Spleen (tissue), 11 donors: Measurements from ENCODE around the gene BTBD7. TPM values are rescaled to one million over a fixed set of nuclear protein-coding genes. Genes with fewer than 3 reads are reported as not detected.

Experiments
- DNase-seq: peaks from one replicate; pipeline ENCODE4 v3.0.0-alpha.2; 2020
- H3K27ac ChIP-seq, 8 donors: fragments of 200-600 bp; sonication (generic) in 7 of 8; 1 replicate in 4 of 8; 2 replicates in 4 of 8; pipeline versions ENCODE4 v1.5.0 to v1.8.0; 2016 to 2021; ENCODE audit warnings: inconsistent platforms in 4 of 8, mild to moderate bottlenecking in 4 of 8, moderate library complexity in 1 of 8
- H3K27me3 ChIP-seq, 7 donors: fragments of 200-600 bp; sonication (generic) in 6 of 7; replicated peaks in 1 of 7; 1 replicate in 4 of 7; 2 replicates in 3 of 7; pipeline versions ENCODE4 v1.5.0 to v1.8.0; 2016 to 2021; ENCODE audit warnings: inconsistent platforms in 3 of 7, mild to moderate bottlenecking in 1 of 7
- H3K36me3 ChIP-seq, 6 donors: fragments of 200-600 bp; sonication (generic) in 5 of 6; 1 replicate in 4 of 6; 2 replicates in 2 of 6; pipeline versions ENCODE4 v1.5.0 to v1.8.0; 2016 to 2021; ENCODE audit warnings: inconsistent platforms in 2 of 6
- H3K4me1 ChIP-seq, 6 donors: fragments of 200-600 bp; sonication (generic) in 5 of 6; 1 replicate in 3 of 6; 2 replicates in 3 of 6; pipeline versions ENCODE4 v1.5.0 to v1.8.0; 2016 to 2021; ENCODE audit warnings: inconsistent platforms in 3 of 6
- H3K4me3 ChIP-seq, 8 donors: fragments of 200-600 bp; sonication (generic) in 7 of 8; 1 replicate in 4 of 8; 2 replicates in 4 of 8; pipeline versions ENCODE4 v1.5.0 to v1.8.0; 2016 to 2021; ENCODE audit warnings: inconsistent platforms in 4 of 8, mild to moderate bottlenecking in 4 of 8, moderate library complexity in 2 of 8
- H3K9me3 ChIP-seq, 8 donors: fragments of 200-600 bp; sonication (generic) in 7 of 8; 1 replicate in 4 of 8; 2 replicates in 4 of 8; pipeline versions ENCODE4 v1.5.0 to v1.8.0; 2016 to 2021; ENCODE audit warnings: inconsistent platforms in 4 of 8
- CTCF ChIP-seq, 11 experiments: fragments of 200-600 bp in 7 of 11; fragments of 450-650 bp in 4 of 11; sonication (generic) in 4 of 11; IDR thresholded peaks in 8 of 11; conservative IDR thresholded peaks in 3 of 11; 1 replicate in 7 of 11; 2 replicates in 4 of 11; pipeline versions ENCODE4 v1.4.0 to v1.8.0; 2016 to 2021; ENCODE audit warnings: antibody characterized with exemption in 11 of 11, inconsistent platforms in 4 of 11, mild to moderate bottlenecking in 1 of 11
- POLR2A ChIP-seq, 3 donors: fragments of 450-650 bp; IDR thresholded peaks; one replicate each; pipeline ENCODE4 v1.5.1; 2017; ENCODE audit warnings: antibody characterized with exemption in 3 of 3, mild to moderate bottlenecking in 1 of 3
- POLR2AphosphoS5 ChIP-seq, 3 donors: sonication (generic); formaldehyde crosslinking; IDR thresholded peaks; one replicate each; pipeline ENCODE4 v1.5.1; 2017; ENCODE audit warnings: antibody characterized with exemption in 3 of 3
- WGBS, 5 donors: extraction: QIAGEN DNeasy Blood & Tissue Kit in 3 of 5; methylation state at CpG; one replicate each; pipeline versions ENCODE4 v1.1.5 to v1.1.7; 2013 to 2018; 5-methylcytosine and 5-hydroxymethylcytosine counted together
- intact Hi-C: fragments of 100-400 bp; cut with DNase I; formaldehyde crosslinking; loops from one replicate; pipeline ENCODE4 v1.15.0; 2023; ENCODE audit warnings: low total_unique reads
- polyA plus RNA-seq, 3 donors: library from polyadenylated mRNA; stranded (reverse); fragments of 200-250 nt; gene quantifications; one replicate each; pipeline ENCODE4 v1.2.1, GENCODE V29; 2013
- total RNA-seq, 7 donors: library from RNA; depleted of rRNA in 3 of 7; stranded (reverse); fragments of >200 nt in 3 of 7; fragmentation: NEBNext Ultra II Directional in 4 of 7; extraction: Animal tissue kit (Norgen Biotek cat#: 25700) in 4 of 7; gene quantifications; one replicate each; pipeline versions ENCODE4 v1.1.0 to v1.2.1, GENCODE V29; 2016 to 2021
- donor health status: healthy with polysubstance abuse.
- donor health status: DM: no; HTN: no; CAD: no; lungs with moderate emphysema.
- donor health status: DM: no; HTN: no; CAD: no.
- donor health status: Bipolar disorder and iron deficiency.
- donor health status: healthy.
- donor health status: DM: no; HTN: no; CAD: no.
- donor health status: DM: yes; HTN: yes; CAD: no.

Gene BTBD7
- total and polyA plus RNA-seq, 10 donors = 5.0 to 48.4 (median 29.5) TPM

GRCh38 chr14:93223565-93223964 lies 109.3 kb downstream of the BTBD7 start:
- WGBS, 5 donors = 96 to 99% (median 97%) methylated on average over 24 to 27 of the region's 27 CpGs
- no peaks in the 10 kb centered on the region for H3K4me1 ChIP-seq
- H3K27ac ChIP-seq = no peak overlapping the region
- H3K36me3 ChIP-seq = peaks cover 0 to 100% (median 91%) of the 10 kb centered on the region in 6 donors
- intact Hi-C loops = no loop called here
- no peaks in the 10 kb centered on the region for H3K27me3 ChIP-seq
- DNase-seq = no peak
- TF ChIP-seq POLR2A (IDR thresholded peaks at IDR 0.05) (no peak), CTCF (IDR thresholded peaks at IDR 0.05 in 8 of 11, conservative IDR thresholded peaks at IDR 0.05 in 3 of 11) (no peak), POLR2AphosphoS5 (IDR thresholded peaks at IDR 0.05) (no peak)
- no peaks in the 10 kb centered on the region for H3K9me3 ChIP-seq
- no peak overlapping the region for H3K4me3 ChIP-seq

- intact Hi-C loops = no loop called here
- H3K4me3 ChIP-seq = no peak overlapping the region
- no peak overlapping the region for H3K27ac ChIP-seq
- no peaks in the 10 kb centered on the region for H3K4me1 ChIP-seq
- no peaks in the 10 kb centered on the region for H3K9me3 ChIP-seq
- no peaks in the 10 kb centered on the region for H3K27me3 ChIP-seq
- no peak for TF ChIP-seq POLR2AphosphoS5 (IDR thresholded peaks at IDR 0.05)
- TF ChIP-seq CTCF (IDR thresholded peaks at IDR 0.05 in 8 of 11, conservative IDR thresholded peaks at IDR 0.05 in 3 of 11) = no peak
- no peak for TF ChIP-seq POLR2A (IDR thresholded peaks at IDR 0.05)
- DNase-seq = no peak
- peaks cover 0 to 100% (median 93%) of the 10 kb centered on the region in 6 donors for H3K36me3 ChIP-seq
These were observed 112.3 kb downstream of the BTBD7 start for GRCh38 chr14:93220509-93220908.

- 58 to 68% (median 59%) methylated on average over 3 of the region's 3 CpGs for WGBS, 5 donors
- intact Hi-C loops = no loop called here
- H3K27ac ChIP-seq = no peak overlapping the region
- H3K4me1 ChIP-seq = no peaks in the 10 kb centered on the region
- no peaks in the 10 kb centered on the region for H3K27me3 ChIP-seq
- H3K9me3 ChIP-seq = no peaks in the 10 kb centered on the region
- no peak overlapping the region for H3K4me3 ChIP-seq
- DNase-seq = no peak
- H3K36me3 ChIP-seq = peaks cover 0 to 100% (median 94%) of the 10 kb centered on the region in 6 donors
- no peak for TF ChIP-seq POLR2A (IDR thresholded peaks at IDR 0.05)
- TF ChIP-seq CTCF (IDR thresholded peaks at IDR 0.05 in 8 of 11, conservative IDR thresholded peaks at IDR 0.05 in 3 of 11) = peak; percentile 11 to 65 (median 37)
These were observed 113.6 kb downstream of the BTBD7 start for GRCh38 chr14:93219103-93219726.

GRCh38 chr14:93214598-93214997 lies 118.2 kb downstream of the BTBD7 start:
- WGBS, 5 donors = 94 to 100% (median 99%) methylated on average over 2 of the region's 2 CpGs
- Histone ChIP-seq H3K4me3 (no peak overlapping the region), H3K4me1 (peaks cover 3 to 15% (median 9%) of the 10 kb centered on the region in 6 donors), H3K27me3 (no peaks in the 10 kb centered on the region), H3K36me3 (peaks cover 0 to 98% (median 78%) of the 10 kb centered on the region in 6 donors), H3K27ac (no peak overlapping the region), H3K9me3 (no peaks in the 10 kb centered on the region)
- no peak for DNase-seq
- intact Hi-C loops = no loop called here
- TF ChIP-seq POLR2AphosphoS5 (IDR thresholded peaks at IDR 0.05) (no peak), POLR2A (IDR thresholded peaks at IDR 0.05) (no peak), CTCF (IDR thresholded peaks at IDR 0.05 in 8 of 11, conservative IDR thresholded peaks at IDR 0.05 in 3 of 11) (no peak)
